ENCODE measurements around the gene KRT32.

Gene KRT32

DNA sequence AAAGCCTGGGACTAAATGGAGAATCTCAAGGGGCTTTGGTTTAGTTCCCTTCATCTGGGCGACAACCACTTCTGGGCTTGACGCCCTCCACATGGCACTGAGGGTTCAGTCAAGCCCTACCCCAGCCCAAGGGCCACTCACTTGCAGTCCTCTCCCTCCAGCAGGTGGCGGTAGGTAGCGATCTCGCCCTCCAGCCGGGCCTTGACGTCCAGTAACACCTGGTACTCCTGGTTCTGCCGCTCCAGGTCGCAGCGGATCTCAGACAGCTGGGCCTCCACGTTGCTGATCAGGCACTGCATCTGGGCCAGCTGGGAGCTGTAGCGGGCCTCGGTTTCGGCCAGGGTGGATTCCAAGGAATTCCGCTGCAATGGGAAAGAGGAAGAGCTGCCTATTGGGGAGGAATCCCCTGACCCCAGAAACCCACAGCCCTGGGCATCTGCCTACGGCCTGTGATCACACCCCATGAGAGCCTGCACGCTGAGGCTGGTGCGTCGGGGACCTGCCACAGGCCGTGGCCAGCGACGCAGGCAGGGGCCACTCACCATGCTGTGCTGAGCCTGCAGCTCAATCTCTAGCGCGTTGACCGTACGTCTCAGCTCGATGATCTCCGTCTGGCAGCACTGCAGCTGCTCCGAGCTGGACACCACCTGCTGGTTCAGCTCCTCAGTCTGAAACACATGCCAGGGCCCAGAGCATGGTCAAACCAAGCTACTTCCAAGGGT lies 19.8 kb upstream of the KRT32 start:
- H3K27me3 Mint-ChIP-seq = peaks cover 8% of the 10 kb centered on the region
- H3K4me3 Mint-ChIP-seq = no peak overlapping the region
- ATAC-seq (replicated peaks; ENCODE audit: extremely low read depth, poor library complexity, severe bottlenecking) (no peak), DNase-seq (ENCODE audit: low spot score in 2 of 2) (no peak)
- H3K9me3 Mint-ChIP-seq = no peaks in the 10 kb centered on the region
- no peak overlapping the region for H3K27ac Mint-ChIP-seq (ENCODE audit: low read depth)
- no peaks in the 10 kb centered on the region for H3K36me3 Mint-ChIP-seq (ENCODE audit: insufficient read depth)
- H3K4me1 Mint-ChIP-seq = peaks cover 10% of the 10 kb centered on the region

DNA sequence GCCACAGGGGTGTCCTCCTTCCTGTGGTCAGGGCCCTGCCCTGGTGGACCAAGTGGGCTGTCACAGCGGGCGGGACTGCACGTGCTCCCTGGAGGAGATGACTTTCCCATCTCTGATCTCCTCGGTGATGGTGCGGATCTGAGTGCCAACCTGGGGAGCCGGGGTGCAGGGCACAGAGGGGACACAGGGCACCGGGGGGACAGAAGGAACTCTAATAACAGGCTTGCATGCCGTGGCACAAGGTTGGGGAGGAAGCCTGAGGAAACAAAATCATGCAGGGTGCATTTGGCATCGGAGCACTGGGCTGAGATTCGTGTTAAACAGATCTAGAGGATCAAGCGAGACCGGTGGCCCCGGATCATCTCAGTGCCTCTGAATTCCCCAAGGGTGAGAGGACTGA lies 19.1 kb upstream of the KRT32 start:
- Mint-ChIP-seq H3K4me3 (no peak overlapping the region), H3K27me3 (peaks cover 8% of the 10 kb centered on the region), H3K36me3 (ENCODE audit: insufficient read depth) (no peaks in the 10 kb centered on the region), H3K27ac (ENCODE audit: low read depth) (no peak overlapping the region), H3K4me1 (peaks cover 10% of the 10 kb centered on the region), H3K9me3 (no peaks in the 10 kb centered on the region)
- ATAC-seq (replicated peaks; ENCODE audit: extremely low read depth, poor library complexity, severe bottlenecking) (no peak), DNase-seq (ENCODE audit: low spot score in 2 of 2) (no peak)

DNA sequence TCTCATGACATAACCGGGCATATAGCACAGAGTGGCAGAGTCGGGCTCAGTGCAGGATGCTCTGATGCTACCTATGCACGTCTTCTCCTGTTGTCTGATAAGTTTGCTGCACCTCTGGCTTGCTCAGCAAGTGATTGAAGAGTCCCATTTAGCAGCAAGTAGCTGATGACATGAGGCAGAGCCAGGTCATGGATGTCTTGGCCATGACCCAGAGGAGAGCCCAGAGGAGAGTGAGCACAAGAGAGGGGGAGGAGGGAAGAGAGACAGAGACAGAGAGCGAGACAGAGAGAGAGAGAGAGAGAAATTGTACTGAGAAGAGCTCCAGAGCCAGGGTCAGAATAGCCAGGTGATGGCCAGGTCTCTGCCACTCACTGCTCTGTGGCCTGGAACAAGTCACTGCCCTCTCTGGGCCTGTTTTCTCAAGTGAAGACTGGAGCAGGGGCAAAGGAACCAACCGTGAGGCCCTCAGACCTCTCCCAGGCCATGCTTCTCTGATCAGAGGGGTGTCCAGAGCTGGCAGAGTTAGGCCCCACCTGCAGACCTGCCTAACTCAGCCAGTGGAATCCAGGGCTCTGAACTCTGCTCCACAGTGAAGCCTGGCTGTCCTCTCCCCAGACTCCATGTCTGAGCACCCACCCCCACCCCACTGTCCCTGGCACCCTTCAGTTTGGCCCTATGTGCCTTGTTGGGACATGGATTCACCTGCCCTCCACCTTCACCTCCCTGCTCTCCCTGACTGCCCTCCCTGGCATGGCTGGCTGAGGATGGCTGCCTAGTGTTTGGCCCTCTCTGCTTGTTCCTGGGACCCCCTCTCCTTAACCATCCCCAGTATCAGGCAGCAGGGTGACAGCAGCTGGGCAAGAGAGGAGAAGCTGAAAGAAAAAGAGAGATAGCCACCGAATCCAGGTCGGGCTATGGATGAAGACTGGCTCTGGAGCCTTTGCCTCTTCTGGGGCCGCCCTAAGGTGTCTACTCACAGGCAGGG lies 18.0 kb upstream of the KRT32 start:
- Mint-ChIP-seq H3K27ac (ENCODE audit: low read depth) (no peak overlapping the region), H3K36me3 (ENCODE audit: insufficient read depth) (no peaks in the 10 kb centered on the region), H3K27me3 (peaks cover 8% of the 10 kb centered on the region), H3K4me3 (no peak overlapping the region), H3K4me1 (peaks cover 3% of the 10 kb centered on the region), H3K9me3 (no peaks in the 10 kb centered on the region)
- DNase-seq (ENCODE audit: low spot score in 2 of 2) (no peak), ATAC-seq (replicated peaks; ENCODE audit: extremely low read depth, poor library complexity, severe bottlenecking) (no peak)

DNA sequence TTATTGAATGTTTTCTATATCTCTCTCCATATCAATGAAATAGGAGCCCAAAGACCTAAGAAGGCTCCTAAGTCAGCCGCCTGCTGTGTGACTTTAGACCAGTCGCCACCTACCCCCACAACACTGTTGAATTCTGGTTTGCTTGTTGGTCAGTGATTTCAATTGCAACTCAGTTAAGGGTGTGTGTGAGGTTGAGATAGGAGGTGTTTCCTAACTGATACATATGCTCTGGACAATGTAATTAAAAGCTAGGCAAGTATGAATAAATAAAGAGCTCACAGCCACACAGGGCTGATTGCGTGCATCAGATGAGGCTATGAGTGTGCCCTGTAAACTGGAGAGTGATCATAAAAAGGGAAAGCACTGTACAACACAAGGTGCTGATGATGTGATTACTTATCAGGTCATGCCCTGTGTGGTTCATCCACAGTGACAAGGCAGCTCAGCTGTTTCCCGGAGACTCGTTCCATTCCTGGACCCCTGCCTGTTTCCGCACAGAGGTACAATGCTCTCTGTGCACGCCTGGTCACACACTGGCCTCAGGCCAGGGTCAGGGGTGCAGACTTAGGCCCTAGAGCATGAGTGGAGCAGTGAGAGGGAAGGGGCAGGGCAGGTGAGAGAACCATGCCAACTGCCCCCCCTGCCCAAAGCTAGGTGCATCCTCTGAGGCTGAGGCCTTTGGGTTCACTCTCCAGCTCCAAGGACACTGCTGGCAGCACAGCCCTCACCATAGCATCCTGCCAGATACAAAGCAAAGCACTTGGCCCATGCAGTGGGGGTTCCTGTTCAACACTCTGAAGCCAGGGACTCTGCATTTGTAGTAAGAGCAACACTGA lies 17.0 kb upstream of the KRT32 start:
- no peak for ATAC-seq (replicated peaks; ENCODE audit: extremely low read depth, poor library complexity, severe bottlenecking)
- DNase-seq (ENCODE audit: low spot score in 2 of 2) = no peak
- Mint-ChIP-seq H3K36me3 (ENCODE audit: insufficient read depth) (no peaks in the 10 kb centered on the region), H3K9me3 (no peaks in the 10 kb centered on the region), H3K27me3 (peaks cover 8% of the 10 kb centered on the region), H3K4me1 (no peaks in the 10 kb centered on the region), H3K27ac (ENCODE audit: low read depth) (no peak overlapping the region), H3K4me3 (no peak overlapping the region)

DNA sequence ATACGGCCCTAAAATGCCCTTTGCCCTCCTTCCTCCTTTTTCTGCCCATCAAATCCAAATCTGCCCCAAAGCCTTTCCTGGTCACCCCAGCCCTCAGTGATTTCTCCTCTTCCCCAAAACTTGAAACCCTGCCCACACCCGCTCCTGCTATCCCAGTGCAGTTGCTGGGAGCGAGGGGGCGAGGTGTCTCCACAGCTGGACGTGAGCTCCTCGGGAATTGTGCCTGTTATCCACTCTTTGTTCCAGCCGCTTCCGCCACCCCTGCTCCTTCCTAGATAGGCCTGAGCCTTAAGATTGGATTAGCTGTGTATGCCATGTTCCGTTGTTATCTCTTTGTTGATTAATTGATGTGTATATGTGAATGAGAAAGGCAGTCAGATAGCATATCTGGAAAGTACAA lies 16.3 kb upstream of the KRT32 start:
- no peaks in the 10 kb centered on the region for H3K36me3 Mint-ChIP-seq (ENCODE audit: insufficient read depth)
- ATAC-seq (replicated peaks; ENCODE audit: extremely low read depth, poor library complexity, severe bottlenecking) = no peak
- H3K4me3 Mint-ChIP-seq = no peak overlapping the region

DNA sequence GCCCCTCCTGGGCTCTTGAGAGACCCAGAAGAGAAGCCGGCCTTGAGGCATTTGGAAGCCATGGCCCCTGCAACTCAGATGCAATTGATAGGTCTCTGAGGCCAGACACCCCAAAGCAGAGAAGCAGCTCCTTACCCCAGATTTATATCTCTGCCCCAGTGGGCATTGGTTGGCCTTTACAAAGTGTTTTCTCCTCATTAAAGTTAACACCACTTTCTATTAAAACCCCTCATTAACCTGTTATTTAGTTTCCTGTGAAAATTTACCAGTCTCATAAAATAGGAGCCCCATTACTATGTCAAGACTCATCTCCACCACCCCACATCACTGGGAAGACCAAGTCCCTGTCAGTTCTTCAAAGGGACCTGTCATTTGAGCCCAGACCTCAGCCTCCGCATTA lies 13.8 kb upstream of the KRT32 start, which contains the start of gene KRT35:
TSS of gene KRT35 (minus strand) at position 116 of the 400 bp plus-strand sequence. CDS start at position 62, 54 bp downstream.
- no peak within 1 kb of the TSS for H3K27ac Mint-ChIP-seq (ENCODE audit: low read depth)
- no peaks in the 10 kb centered on the region for H3K4me1 Mint-ChIP-seq
- H3K9me3 Mint-ChIP-seq = no peaks in the 10 kb centered on the region
- no peaks in the 10 kb centered on the region for H3K36me3 Mint-ChIP-seq (ENCODE audit: insufficient read depth)
- no peak within 1 kb of the TSS for H3K4me3 Mint-ChIP-seq
- peaks cover 8% of the 10 kb centered on the region for H3K27me3 Mint-ChIP-seq
- DNase-seq (ENCODE audit: low spot score in 2 of 2) (no peak), ATAC-seq (replicated peaks; ENCODE audit: extremely low read depth, poor library complexity, severe bottlenecking) (no peak)

More for the DNA sequence above, 16.3 kb upstream of the KRT32 start:
- DNase-seq (ENCODE audit: low spot score in 2 of 2) = no peak
- no peaks in the 10 kb centered on the region for H3K4me1 Mint-ChIP-seq
- H3K27ac Mint-ChIP-seq (ENCODE audit: low read depth) = no peak overlapping the region
- no peaks in the 10 kb centered on the region for H3K9me3 Mint-ChIP-seq
- peaks cover 8% of the 10 kb centered on the region for H3K27me3 Mint-ChIP-seq

DNA sequence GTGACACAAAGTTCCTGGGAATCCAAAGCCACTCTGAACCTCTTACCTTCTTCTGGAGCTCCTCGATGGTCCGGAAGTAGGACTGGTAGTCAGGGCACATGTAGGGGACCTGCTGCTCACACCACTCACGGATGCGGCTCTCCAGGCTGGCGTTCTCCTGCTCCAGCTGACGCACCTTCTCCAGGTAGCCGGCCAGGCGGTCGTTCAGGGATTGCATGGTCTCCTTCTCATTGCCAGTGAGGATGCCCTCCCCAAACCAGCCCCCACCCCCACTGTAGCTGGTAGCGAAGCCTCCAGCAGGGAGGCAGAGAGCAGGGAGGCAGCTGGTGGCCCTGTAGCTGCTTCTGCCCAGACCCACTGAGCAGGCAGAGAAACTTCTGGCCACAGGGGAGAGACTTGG lies 13.4 kb upstream of the KRT32 start:
- ATAC-seq (replicated peaks; ENCODE audit: extremely low read depth, poor library complexity, severe bottlenecking) (no peak), DNase-seq (ENCODE audit: low spot score in 2 of 2) (no peak)
- Mint-ChIP-seq H3K27me3 (peaks cover 8% of the 10 kb centered on the region), H3K4me1 (no peaks in the 10 kb centered on the region), H3K9me3 (no peaks in the 10 kb centered on the region), H3K36me3 (ENCODE audit: insufficient read depth) (no peaks in the 10 kb centered on the region), H3K4me3 (no peak overlapping the region), H3K27ac (ENCODE audit: low read depth) (no peak overlapping the region)

DNA sequence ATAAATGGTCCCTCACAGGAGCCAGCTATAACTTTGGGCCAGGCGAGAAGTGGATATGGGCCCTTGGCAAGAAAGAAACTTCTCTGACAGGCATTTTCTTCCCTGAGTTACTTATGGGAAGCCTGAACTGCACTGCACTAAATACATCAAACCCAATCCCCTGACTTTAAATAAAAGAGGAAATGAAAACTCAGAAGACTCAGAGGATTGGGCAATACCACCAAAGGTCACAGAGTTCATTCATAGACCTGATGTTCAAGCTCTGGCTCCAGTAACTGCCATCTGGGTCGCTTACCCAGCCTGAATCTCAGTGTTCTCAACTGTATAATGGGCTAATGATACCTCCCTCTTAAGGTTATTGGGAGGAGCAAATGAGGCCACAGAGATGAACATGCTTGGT lies 12.9 kb upstream of the KRT32 start:
- Mint-ChIP-seq H3K4me3 (no peak overlapping the region), H3K27ac (ENCODE audit: low read depth) (no peak overlapping the region), H3K4me1 (no peaks in the 10 kb centered on the region), H3K36me3 (ENCODE audit: insufficient read depth) (no peaks in the 10 kb centered on the region), H3K9me3 (no peaks in the 10 kb centered on the region), H3K27me3 (peaks cover 8% of the 10 kb centered on the region)
- ATAC-seq (replicated peaks; ENCODE audit: extremely low read depth, poor library complexity, severe bottlenecking) (no peak), DNase-seq (ENCODE audit: low spot score in 2 of 2) (no peak)

DNA sequence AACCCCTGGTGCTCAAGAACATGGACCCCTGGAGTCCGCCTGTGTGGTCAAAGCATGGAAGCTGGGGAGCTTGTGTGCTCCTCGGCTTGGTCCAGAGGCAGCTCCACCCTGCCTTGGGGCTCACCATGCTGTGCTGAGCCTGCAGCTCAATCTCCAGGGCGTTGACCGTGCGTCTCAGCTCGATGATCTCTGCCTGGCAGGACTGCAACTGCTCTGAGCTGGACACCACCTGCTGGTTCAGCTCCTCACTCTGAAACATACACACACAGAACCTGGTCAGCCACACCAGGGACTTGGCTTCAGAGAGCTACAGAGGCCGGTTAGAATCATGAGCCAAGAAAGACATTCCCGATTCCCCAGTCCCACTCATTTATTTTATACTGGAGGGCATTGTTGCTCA lies 11.1 kb upstream of the KRT32 start:
- DNase-seq (ENCODE audit: low spot score in 2 of 2) (no peak), ATAC-seq (replicated peaks; ENCODE audit: extremely low read depth, poor library complexity, severe bottlenecking) (no peak)
- Mint-ChIP-seq H3K4me1 (no peaks in the 10 kb centered on the region), H3K36me3 (ENCODE audit: insufficient read depth) (no peaks in the 10 kb centered on the region), H3K27me3 (peaks cover 6% of the 10 kb centered on the region), H3K9me3 (no peaks in the 10 kb centered on the region), H3K27ac (ENCODE audit: low read depth) (no peak overlapping the region), H3K4me3 (no peak overlapping the region)

DNA sequence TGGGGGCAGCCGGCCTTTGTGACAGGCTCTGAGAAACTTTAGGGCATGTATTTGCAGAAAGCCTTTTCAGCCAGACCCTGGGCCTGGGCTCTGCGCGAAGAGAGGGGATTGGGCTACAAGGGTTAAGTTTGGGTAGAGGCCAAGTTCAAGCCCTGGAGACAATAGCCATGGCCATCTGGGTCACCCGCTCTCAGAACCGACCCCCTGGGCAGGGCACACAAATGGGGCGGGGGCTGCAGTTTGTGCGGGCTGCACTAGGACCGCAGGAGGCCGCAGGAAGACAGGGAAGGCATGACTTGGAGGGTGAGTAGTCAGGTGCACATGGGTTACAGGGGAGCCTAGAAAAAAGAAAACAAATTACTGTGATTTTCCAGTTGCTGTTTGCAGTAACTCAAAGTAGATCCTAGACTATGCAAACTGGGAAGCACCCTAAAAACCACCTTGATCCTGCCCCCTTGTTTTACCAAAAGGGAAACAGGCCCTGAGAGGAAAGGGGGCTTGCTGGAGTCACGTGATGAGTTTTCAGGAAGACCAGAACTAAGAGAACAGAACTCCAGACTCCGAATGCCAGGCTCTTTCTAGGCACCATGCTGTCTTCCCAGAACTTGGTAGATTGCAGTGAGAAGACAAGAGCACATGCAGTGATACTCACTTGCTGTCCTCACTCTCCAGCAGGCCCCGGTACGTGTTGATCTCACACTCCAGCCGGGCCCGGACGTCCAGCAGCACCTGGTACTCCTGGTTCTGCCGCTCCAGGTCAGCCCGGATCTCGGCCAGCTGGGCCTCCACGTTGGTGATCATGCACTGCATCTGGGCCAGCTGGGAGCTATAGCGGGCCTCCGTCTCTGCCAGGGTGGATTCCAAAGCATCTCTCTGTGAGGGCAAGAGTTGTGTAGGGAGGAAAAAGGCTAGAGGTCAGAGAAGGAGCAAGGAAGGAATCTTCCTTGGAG lies 10.0 kb upstream of the KRT32 start:
- DNase-seq (ENCODE audit: low spot score in 2 of 2) (no peak), ATAC-seq (replicated peaks; ENCODE audit: extremely low read depth, poor library complexity, severe bottlenecking) (no peak)
- Mint-ChIP-seq H3K4me1 (no peaks in the 10 kb centered on the region), H3K4me3 (no peak overlapping the region), H3K36me3 (ENCODE audit: insufficient read depth) (no peaks in the 10 kb centered on the region), H3K27ac (ENCODE audit: low read depth) (no peak overlapping the region), H3K9me3 (no peaks in the 10 kb centered on the region), H3K27me3 (peaks cover 13% of the 10 kb centered on the region)

DNA sequence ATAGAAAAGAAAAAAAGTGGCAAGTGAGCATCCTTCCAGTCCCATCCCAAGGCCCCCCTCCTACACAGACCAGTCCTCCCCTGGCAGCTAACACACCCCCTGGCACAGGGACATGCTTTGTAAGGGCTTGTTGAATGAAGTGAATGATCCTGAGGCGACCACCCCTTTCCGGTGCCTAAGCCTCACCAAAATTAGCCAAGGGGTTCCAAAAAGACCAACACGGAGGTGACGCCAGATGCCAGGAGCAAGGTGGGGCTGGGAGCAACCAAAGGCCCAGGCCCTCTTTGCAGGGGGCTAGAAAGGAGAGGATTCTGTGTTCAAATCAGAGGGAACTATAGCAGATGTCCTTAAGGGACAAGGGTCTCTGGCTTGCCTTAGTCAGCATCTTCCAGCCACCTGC lies 8.2 kb upstream of the KRT32 start:
- peaks cover 13% of the 10 kb centered on the region for H3K27me3 Mint-ChIP-seq
- H3K4me3 Mint-ChIP-seq = no peak overlapping the region
- H3K27ac Mint-ChIP-seq (ENCODE audit: low read depth) = no peak overlapping the region
- DNase-seq (ENCODE audit: low spot score in 2 of 2) = no peak
- no peaks in the 10 kb centered on the region for H3K36me3 Mint-ChIP-seq (ENCODE audit: insufficient read depth)
- H3K4me1 Mint-ChIP-seq = no peaks in the 10 kb centered on the region
- ATAC-seq (replicated peaks; ENCODE audit: extremely low read depth, poor library complexity, severe bottlenecking) = no peak
- H3K9me3 Mint-ChIP-seq = no peaks in the 10 kb centered on the region

All from central memory CD8-positive, alpha-beta T cell (primary cell).